IMR-90 (cell line): ENCODE results near the gene BLOC1S6. TPM values are rescaled to one million over a fixed set of nuclear protein-coding genes. Genes with fewer than 3 reads are reported as not detected.

Source experiments
- ATAC-seq: fragments of 200-7000 bp; cut with Tn5 transposase; 2 replicates; pipeline ENCODE4 v1.9.1; 2020; ENCODE audit warnings: low read depth, mild to moderate bottlenecking, moderate library complexity
- BruUV-seq: library from RNA; stranded (reverse); fragments of 400-500 nt; replicated peaks from 2 replicates; lab custom pipeline; 2021; lab: Mats Ljungman, UMichigan
- CTCF ChIA-PET: fragments of 300-600 bp; formaldehyde crosslinking; extraction: SDS; loops from one replicate; lab custom pipeline; 2021; ENCODE audit warnings: antibody characterized with exemption; lab: Yijun Ruan, JAX
- POLR2A ChIA-PET: fragments of 300-600 bp; sonication (Branson Sonifier 250); formaldehyde crosslinking; loops from one replicate; lab custom pipeline; 2022; ENCODE audit warnings: antibody characterized with exemption; ENCODE audit not compliant: unreplicated experiment; lab: Charles Lee
- DNase-seq: peaks from one replicate; pipeline ENCODE4 v3.0.0; 2013
- H2AFZ ChIP-seq: replicated peaks from 2 replicates; pipeline ENCODE3; 2013; ENCODE audit warnings: low read length, mild to moderate bottlenecking; ENCODE audit not compliant: poor library complexity
- H2AK5ac ChIP-seq: 2 replicates; pipeline ENCODE4 v1.6.1; 2013; ENCODE audit warnings: low read depth, low read length, inconsistent platforms
- H2AK9ac ChIP-seq: replicated peaks from 2 replicates; pipeline ENCODE3; 2013; ENCODE audit warnings: mild to moderate bottlenecking, low read depth, low read length, moderate library complexity; ENCODE audit not compliant: poor library complexity
- H2BK120ac ChIP-seq: 2 replicates; pipeline ENCODE4 v1.6.1; 2013; ENCODE audit warnings: low read depth, low read length, inconsistent platforms
- H2BK15ac ChIP-seq: 3 replicates; pipeline ENCODE4 v1.6.1; 2013; ENCODE audit warnings: low read depth, low read length, inconsistent platforms
- H2BK20ac ChIP-seq: 2 replicates; pipeline ENCODE4 v1.6.1; 2013; ENCODE audit warnings: low read depth, mild to moderate bottlenecking, inconsistent platforms, low read length, moderate library complexity
- H2BK5ac ChIP-seq: 2 replicates; pipeline ENCODE4 v1.6.1; 2013; ENCODE audit warnings: mild to moderate bottlenecking, low read depth, low read length, inconsistent platforms; ENCODE audit not compliant: poor library complexity, severe bottlenecking
- H3K14ac ChIP-seq: replicated peaks from 2 replicates; pipeline ENCODE4 v1.6.1; 2013; ENCODE audit warnings: low read depth, low read length, inconsistent platforms
- H3K18ac ChIP-seq: 2 replicates; pipeline ENCODE4 v1.6.1; 2013; ENCODE audit warnings: low read depth, low read length, control low read depth
- H3K23ac ChIP-seq: 2 replicates; pipeline ENCODE4 v1.6.1; 2013; ENCODE audit warnings: low read depth, low read length, inconsistent platforms
- H3K27ac ChIP-seq: 2 replicates; pipeline ENCODE4 v1.5.1; 2013; ENCODE audit warnings: mild to moderate bottlenecking, control low read depth, low read length; ENCODE audit not compliant: insufficient read depth
- H3K27me3 ChIP-seq: 2 replicates; pipeline ENCODE4 v1.6.1; 2013; ENCODE audit warnings: low read length; ENCODE audit not compliant: control insufficient read depth, insufficient read depth
- H3K36me3 ChIP-seq: 2 replicates; pipeline ENCODE4 v1.6.1; 2013; ENCODE audit warnings: low read length, mixed read lengths; ENCODE audit not compliant: control insufficient read depth, insufficient read depth
- H3K4ac ChIP-seq: 2 replicates; pipeline ENCODE4 v1.6.1; 2013; ENCODE audit warnings: low read depth, low read length, inconsistent platforms
- H3K4me1 ChIP-seq: 2 replicates; pipeline ENCODE4 v1.6.1; 2013; ENCODE audit warnings: low read length, mixed read lengths; ENCODE audit not compliant: control insufficient read depth, insufficient read depth
- H3K4me2 ChIP-seq: 2 replicates; pipeline ENCODE4 v1.6.1; 2013; ENCODE audit warnings: low read depth, mild to moderate bottlenecking, control low read depth, low read length, moderate library complexity
- H3K4me3 ChIP-seq: 2 replicates; pipeline ENCODE4 v1.5.1; 2013; ENCODE audit warnings: low read depth, mild to moderate bottlenecking, control low read depth, low read length, moderate library complexity; ENCODE audit not compliant: insufficient read depth
- H3K56ac ChIP-seq: 2 replicates; pipeline ENCODE4 v1.6.1; 2013; ENCODE audit warnings: low read length, inconsistent platforms; ENCODE audit not compliant: insufficient read depth; ENCODE audit errors: extremely low read depth
- H3K79me1 ChIP-seq, 2 experiments: 2 replicates each; pipeline ENCODE4 v1.6.1; 2013; ENCODE audit warnings: low read length in 2 of 2, inconsistent platforms in 1 of 2, low read depth in 1 of 2
- H3K9ac ChIP-seq: 2 replicates; pipeline ENCODE4 v1.6.1; 2013; ENCODE audit warnings: low read depth, low read length, control low read depth
- H3K9me1 ChIP-seq: 2 replicates; pipeline ENCODE4 v1.6.1; 2013; ENCODE audit warnings: low read length, inconsistent platforms; ENCODE audit not compliant: insufficient read depth
- H3K9me3 ChIP-seq: 2 replicates; pipeline ENCODE4 v1.6.1; 2013; ENCODE audit warnings: low read length; ENCODE audit not compliant: control insufficient read depth, insufficient read depth
- H4K20me1 ChIP-seq: 2 replicates; pipeline ENCODE4 v1.6.1; 2013; ENCODE audit warnings: low read length, inconsistent platforms; ENCODE audit not compliant: insufficient read depth
- H4K5ac ChIP-seq: 2 replicates; pipeline ENCODE4 v1.6.1; 2013; ENCODE audit warnings: mild to moderate bottlenecking, low read depth, low read length, control low read depth
- H4K8ac ChIP-seq, 2 experiments: 2 replicates each; pipeline ENCODE4 v1.6.1; 2013; ENCODE audit warnings: low read depth in 2 of 2, low read length in 2 of 2, control low read depth in 1 of 2, inconsistent platforms in 1 of 2
- H4K91ac ChIP-seq: 2 replicates; pipeline ENCODE4 v1.6.1; 2013; ENCODE audit warnings: low read depth, low read length, inconsistent platforms; ENCODE audit not compliant: insufficient read depth
- CEBPB ChIP-seq: IDR thresholded peaks from 2 replicates; pipeline ENCODE4 v1.6.1; 2012; ENCODE audit warnings: low read depth, low read length, improper control_type of control experiment
- CHD1 ChIP-seq: IDR thresholded peaks from 2 replicates; pipeline ENCODE4 v1.6.1; 2012; ENCODE audit warnings: low read depth, low read length, improper control_type of control experiment
- CTCF ChIP-seq: conservative IDR thresholded peaks from 2 replicates; pipeline ENCODE4 v1.5.1; 2012; ENCODE audit warnings: mild to moderate bottlenecking, low read depth, low read length, improper control_type of control experiment
- MAZ ChIP-seq: IDR thresholded peaks from 2 replicates; pipeline ENCODE4 v1.6.1; 2012; ENCODE audit warnings: low read depth, mild to moderate bottlenecking, low read length, improper control_type of control experiment, moderate library complexity, borderline replicate concordance
- MXI1 ChIP-seq: IDR thresholded peaks from 2 replicates; pipeline ENCODE4 v1.6.1; 2012; ENCODE audit warnings: low read depth, mild to moderate bottlenecking, low read length, moderate library complexity, borderline replicate concordance
- NFE2L2 ChIP-seq: fragments of 150-350 bp; IDR thresholded peaks from 2 replicates; pipeline ENCODE4 v1.6.1; 2016; ENCODE audit warnings: low read depth, mild to moderate bottlenecking, low read length
- RCOR1 ChIP-seq: IDR thresholded peaks from 2 replicates; pipeline ENCODE4 v1.6.1; 2012; ENCODE audit warnings: mild to moderate bottlenecking, low read length, improper control_type of control experiment; ENCODE audit not compliant: insufficient replicate concordance
- SMC3 ChIP-seq: fragments of 150-350 bp; IDR thresholded peaks from 2 replicates; pipeline ENCODE4 v1.6.1; 2016; ENCODE audit warnings: low read depth, mild to moderate bottlenecking, antibody characterized with exemption, low read length, moderate library complexity
- USF2 ChIP-seq: fragments of 150-350 bp; IDR thresholded peaks from 2 replicates; pipeline ENCODE4 v1.6.1; 2017; ENCODE audit warnings: mild to moderate bottlenecking, antibody characterized with exemption, low read length, low read depth
- WGBS, 2 experiments: methylation state at CpG; one replicate each; pipeline versions ENCODE4 v1.1.5 to v1.1.7; 2013; ENCODE audit warnings: missing lambda C conversion rate in 2 of 2; ENCODE audit not compliant: insufficient read length in 1 of 2; ENCODE audit errors: extremely low coverage in 2 of 2; 5-methylcytosine and 5-hydroxymethylcytosine counted together
- dilution Hi-C: fragments of 300-500 bp; cut with HindIII; formaldehyde crosslinking; loops from one replicate; pipeline ENCODE4 v1.14.3; 2018; ENCODE audit warnings: low sequenced_read_pairs; ENCODE audit not compliant: unreplicated experiment
- in situ Hi-C: fragments of 300-500 bp; cut with MboI; formaldehyde crosslinking; loops from 3 replicates; pipeline ENCODE4 v1.14.3; 2019; ENCODE audit warnings: low sequenced_read_pairs, inconsistent platforms, mixed read lengths
- intact Hi-C: fragments of 100-400 bp; cut with micrococcal nuclease; formaldehyde crosslinking; loops from 2 replicates; pipeline ENCODE4 v1.10.0; 2022
- polyA plus RNA-seq, 3 experiments: library from polyadenylated mRNA; depleted of rRNA; stranded (reverse); fragments of >200 nt; gene quantifications; 2 replicates each; pipeline ENCODE4 v1.2.3, GENCODE V29; 2012; ENCODE audit warnings: low replicate concordance in 1 of 3
- total RNA-seq: library from RNA; depleted of rRNA; stranded (reverse); fragments of >200 nt; gene quantifications from 2 replicates; pipeline ENCODE4 v1.2.3, GENCODE V29; 2012

Gene BLOC1S6
- total and polyA plus RNA-seq, 2 of the 4 experiments (the other 2 are of a cell fraction), result 21.7 to 40.9 TPM

GRCh38 chr15:45583731-45584639 is 3.2 kb upstream of the BLOC1S6 start (continued):
- no peak for TF ChIP-seq NFE2L2

- no peak overlapping the region for H4K8ac ChIP-seq
- no peak for ATAC-seq
- WGBS, 2 experiments, result no CpG with 5 or more reads among the region's 7 CpGs
- H2AFZ ChIP-seq, result no peak overlapping the region
- H4K20me1 ChIP-seq, result no peaks in the 10 kb centered on the region
- H2AK9ac ChIP-seq, result no peak overlapping the region
- peaks cover 3% of the 10 kb centered on the region; the same call in 1 of the 2 replicates for H3K4me1 ChIP-seq
- no peak overlapping the region for H3K27ac ChIP-seq
- in situ Hi-C loops, result no loop called here
- intact Hi-C loops, result no loop called here
- POLR2A ChIA-PET, result no interaction called here
- CTCF ChIA-PET, result no interaction called here
- H3K23ac ChIP-seq, result no peak overlapping the region
- no peaks in the 10 kb centered on the region for H3K9me3 ChIP-seq
- dilution Hi-C loops, result no loop called here
- H3K18ac ChIP-seq, result no peak overlapping the region
- no TSS peak for BruUV-seq
- DNase-seq, result no peak
- H2BK20ac ChIP-seq, result no peak overlapping the region
- no peak overlapping the region for H3K56ac ChIP-seq
- no peak overlapping the region for H2BK120ac ChIP-seq
- H3K14ac ChIP-seq, result no peak overlapping the region
- H3K4me2 ChIP-seq, result no peak overlapping the region
- no peak overlapping the region for H4K5ac ChIP-seq
- H2BK5ac ChIP-seq, result no peak overlapping the region
- no peak overlapping the region for H2AK5ac ChIP-seq
- peaks cover 14 to 23% of the 10 kb centered on the region in 2 experiments for H3K79me1 ChIP-seq
- H2BK15ac ChIP-seq, result no peak overlapping the region
- H3K36me3 ChIP-seq, result no peaks in the 10 kb centered on the region
- H3K4me3 ChIP-seq, result no peak overlapping the region
- H3K27me3 ChIP-seq, result no peaks in the 10 kb centered on the region
- H3K9ac ChIP-seq, result no peak overlapping the region
- no peak overlapping the region for H4K91ac ChIP-seq
- no peak overlapping the region for H3K4ac ChIP-seq
- no peaks in the 10 kb centered on the region for H3K9me1 ChIP-seq
- TF ChIP-seq RCOR1 (no peak), MXI1 (no peak), MAZ (no peak), NFE2L2 (no peak), CHD1 (no peak), CEBPB (no peak), CTCF (no peak), SMC3 (no peak), USF2 (no peak)
Measured at GRCh38 chr15:45585069-45585791, 1.9 kb upstream of the BLOC1S6 start.
